ENCODE data around the gene TRAPPC14.
"Not testable (repeated sequence)": the region's sequence is repeated elsewhere in the genome, so short reads cannot be mapped to it uniquely, and the experiment has no call there.

Gene TRAPPC14

GRCh38 chr7:100152937-100153666 lies 5.4 kb downstream of the TRAPPC14 start:
- no peak for DNase-seq

DNA sequence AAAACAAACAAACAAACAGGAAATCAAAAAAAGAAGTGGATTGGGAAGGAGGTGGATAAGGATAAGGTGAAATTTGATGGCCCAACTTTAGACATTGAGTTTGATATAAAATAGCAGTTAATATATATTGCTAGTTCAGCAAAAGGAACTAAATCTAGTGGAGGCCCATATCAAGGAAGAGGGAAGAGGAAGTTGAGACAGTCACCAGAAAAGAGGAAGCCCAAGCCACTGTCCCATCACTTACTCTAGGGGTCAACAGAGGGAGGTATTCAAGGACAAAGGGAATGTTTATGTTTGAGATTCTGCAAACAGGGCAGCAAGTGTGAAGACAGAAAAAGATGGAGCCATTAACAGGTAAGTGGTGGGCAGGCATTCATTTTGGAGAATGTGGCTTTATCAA lies 6.1 kb downstream of the TRAPPC14 start:
- DNase-seq: peak; percentile 80 to 87

- DNase-seq: peak; percentile 96
Observed at GRCh38 chr7:100148559-100149328, 9.8 kb downstream of the TRAPPC14 start, which contains the start of gene LAMTOR4. LAMTOR4 (plus strand) TSS chr7:100148918; CDS start chr7:100148973, 55 bp downstream.

- no peak for DNase-seq
Observed at GRCh38 chr7:100148225-100148558, 10.3 kb downstream of the TRAPPC14 start.

- DNase-seq: no peak
Observed at GRCh38 chr7:100147278-100147677, 11.2 kb downstream of the TRAPPC14 start.

- DNase-seq: not testable (repeated sequence)
Observed at GRCh38 chr7:100146350-100146749, 12.2 kb downstream of the TRAPPC14 start.

- DNase-seq: no peak
Observed at GRCh38 chr7:100142461-100142860, 16.1 kb downstream of the TRAPPC14 start.

DNA sequence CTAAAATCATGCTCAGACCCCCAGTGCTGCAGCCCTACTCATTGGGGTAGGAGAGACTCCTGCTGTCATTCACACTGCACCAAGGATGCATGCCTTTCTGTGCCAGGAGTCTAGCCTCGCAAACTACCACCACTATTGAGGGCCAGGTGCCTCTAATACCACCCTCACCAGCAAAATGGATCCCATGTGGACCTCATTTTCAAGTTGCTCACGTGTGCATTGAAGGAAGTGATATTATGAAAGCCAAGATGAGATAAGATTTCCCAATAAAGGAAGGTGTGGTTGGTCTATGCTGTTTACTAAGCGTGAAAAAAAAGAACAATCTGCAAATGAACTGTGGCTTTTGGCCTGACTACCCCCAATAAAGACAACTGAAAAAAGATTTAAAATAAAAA lies 17.0 kb downstream of the TRAPPC14 start:
- DNase-seq: peak; percentile 34 to 45

- DNase-seq: no peak
Observed at GRCh38 chr7:100137851-100138760, 20.4 kb downstream of the TRAPPC14 start.

GRCh38 chr7:100132697-100133151 lies 25.8 kb downstream of the TRAPPC14 start:
- DNase-seq: peak; percentile 50 to 53

- no peak for DNase-seq
Observed at GRCh38 chr7:100132126-100132525, 26.4 kb downstream of the TRAPPC14 start.

GRCh38 chr7:100130608-100131453 lies 27.7 kb downstream of the TRAPPC14 start:
- DNase-seq: peak; percentile 21 to 36

DNA sequence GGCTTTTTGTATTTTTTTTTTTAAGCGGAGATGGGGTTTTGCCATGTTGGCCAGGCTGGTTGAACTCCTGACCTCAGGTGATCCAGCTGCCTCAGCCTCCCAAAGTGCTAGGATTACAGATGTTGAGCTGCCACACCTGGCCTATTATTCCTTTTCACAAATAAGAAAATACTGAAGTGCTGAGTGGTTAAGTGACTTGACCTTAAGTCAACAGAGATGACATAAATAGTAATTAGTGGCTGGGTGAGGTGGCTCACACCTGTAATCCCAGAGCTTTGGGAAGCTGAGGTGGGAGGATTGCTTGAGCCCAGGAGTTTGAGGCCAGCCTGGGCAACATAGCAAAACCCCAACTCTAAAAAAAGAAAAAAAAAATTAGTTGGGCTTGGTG lies 28.3 kb downstream of the TRAPPC14 start:
- not testable (repeated sequence) for DNase-seq

- DNase-seq: no peak
Observed at GRCh38 chr7:100128637-100128963, 29.9 kb downstream of the TRAPPC14 start.

DNA sequence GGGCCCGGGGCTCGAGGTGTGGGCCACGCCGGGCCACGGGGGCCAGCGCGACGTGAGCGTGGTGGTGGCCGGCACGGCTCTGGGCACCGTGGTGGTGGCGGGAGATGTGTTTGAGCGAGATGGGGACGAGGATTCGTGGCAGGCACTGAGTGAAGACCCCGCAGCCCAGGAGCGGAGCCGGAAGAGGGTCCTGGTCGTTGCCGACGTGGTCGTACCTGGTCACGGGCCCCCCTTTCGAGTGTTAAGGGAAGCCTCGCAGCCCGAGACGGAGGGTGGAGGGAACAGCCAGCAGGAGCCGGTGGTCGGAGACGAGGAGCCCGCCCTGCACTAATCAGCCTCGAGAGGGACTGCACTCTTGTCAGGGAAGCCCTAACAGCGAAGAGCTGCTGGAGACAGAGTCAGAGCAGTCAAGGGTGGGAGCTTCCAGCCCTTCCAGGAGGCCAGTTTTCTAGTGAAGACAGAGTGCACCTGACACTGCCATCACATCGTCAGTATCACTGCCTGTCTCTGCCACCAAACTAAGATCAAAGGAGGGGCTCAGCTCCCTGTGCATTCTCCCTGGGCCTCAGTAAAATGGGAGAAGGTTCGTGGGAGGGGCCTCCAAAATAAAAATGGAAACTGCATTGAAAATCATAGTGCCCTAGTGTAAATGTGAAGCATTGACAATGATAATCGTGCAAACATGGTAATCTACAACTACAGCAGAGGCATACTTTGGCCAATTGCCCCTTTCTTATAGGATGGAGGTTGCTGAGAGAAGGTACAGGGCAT lies 30.5 kb downstream of the TRAPPC14 start:
- peak; percentile 4 to 12 for DNase-seq

GRCh38 chr7:100126931-100127865 lies 31.3 kb downstream of the TRAPPC14 start, which contains the start of gene MBLAC1:
MBLAC1 (plus strand) TSS chr7:100126967; CDS start chr7:100127396, 429 bp downstream.
- DNase-seq: peak; percentile 78 to 83

GRCh38 chr7:100126239-100126930 lies 32.1 kb downstream of the TRAPPC14 start:
- no peak for DNase-seq

DNA sequence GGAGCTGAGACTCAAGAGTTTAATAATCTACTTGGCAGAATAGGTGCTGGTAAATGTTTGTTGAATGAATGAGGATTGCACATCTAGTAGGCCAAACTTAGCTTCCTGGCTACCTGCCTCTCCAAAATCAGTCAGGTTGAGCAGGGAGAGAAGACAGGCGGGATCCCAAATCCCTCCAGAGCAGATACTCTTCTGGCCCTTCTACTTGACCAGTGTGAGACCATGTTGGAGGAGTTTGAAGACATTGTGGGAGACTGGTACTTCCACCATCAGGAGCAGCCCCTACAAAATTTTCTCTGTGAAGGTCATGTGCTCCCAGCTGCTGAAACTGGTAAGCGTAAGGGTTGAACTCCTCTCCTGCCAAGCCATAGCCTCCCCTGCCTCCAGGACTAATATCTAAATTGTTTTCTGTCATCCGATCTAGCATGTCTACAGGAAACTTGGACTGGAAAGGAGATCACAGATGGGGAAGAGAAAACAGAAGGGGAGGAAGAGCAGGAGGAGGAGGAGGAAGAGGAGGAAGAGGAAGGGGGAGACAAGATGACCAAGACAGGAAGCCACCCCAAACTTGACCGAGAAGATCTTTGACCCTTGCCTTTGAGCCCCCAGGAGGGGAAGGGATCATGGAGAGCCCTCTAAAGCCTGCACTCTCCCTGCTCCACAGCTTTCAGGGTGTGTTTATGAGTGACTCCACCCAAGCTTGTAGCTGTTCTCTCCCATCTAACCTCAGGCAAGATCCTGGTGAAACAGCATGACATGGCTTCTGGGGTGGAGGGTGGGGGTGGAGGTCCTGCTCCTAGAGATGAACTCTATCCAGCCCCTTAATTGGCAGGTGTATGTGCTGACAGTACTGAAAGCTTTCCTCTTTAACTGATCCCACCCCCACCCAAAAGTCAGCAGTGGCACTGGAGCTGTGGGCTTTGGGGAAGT lies 34.0 kb downstream of the TRAPPC14 start:
- DNase-seq: no peak
